Tibial artery (tissue), 4 donors: ENCODE results near the gene BOD1.

Source experiments
- DNase-seq, 2 donors: peaks; one replicate each; pipeline ENCODE4 v3.0.0-alpha.2; 2019
- H3K27ac ChIP-seq, 2 donors: fragments of 200-600 bp; sonication (generic) in 1 of 2; 1 replicate in 1 of 2; 2 replicates in 1 of 2; pipeline ENCODE4 v1.5.1; 2018 to 2019; ENCODE audit warnings: mild to moderate bottlenecking in 1 of 2
- H3K27me3 ChIP-seq, 2 donors: fragments of 200-600 bp; sonication (generic) in 1 of 2; one replicate each; pipeline versions ENCODE4 v1.5.1 to v1.6.0; 2016 to 2019
- H3K36me3 ChIP-seq, 3 donors: fragments of 200-600 bp; sonication (generic) in 2 of 3; one replicate each; pipeline ENCODE4 v1.5.1; 2016 to 2019; ENCODE audit warnings: mild to moderate bottlenecking in 2 of 3
- H3K4me1 ChIP-seq, 4 donors: fragments of 200-600 bp; sonication (generic) in 2 of 4; 1 replicate in 3 of 4; 2 replicates in 1 of 4; pipeline ENCODE4 v1.5.1; 2016 to 2019
- H3K4me3 ChIP-seq, 2 donors: fragments of 200-600 bp; sonication (generic) in 1 of 2; 1 replicate in 1 of 2; 2 replicates in 1 of 2; pipeline ENCODE4 v1.5.1; 2018 to 2019; ENCODE audit warnings: mild to moderate bottlenecking in 2 of 2
- H3K9me3 ChIP-seq, 3 donors: fragments of 200-600 bp; sonication (generic) in 1 of 3; one replicate each; pipeline ENCODE4 v1.5.1; 2016 to 2019
- CTCF ChIP-seq, 2 experiments: fragments of 200-600 bp in 1 of 2; fragments of 450-650 bp in 1 of 2; IDR thresholded peaks; one replicate each; pipeline ENCODE4 v1.5.1; 2017 to 2019; ENCODE audit warnings: antibody characterized with exemption in 2 of 2, mild to moderate bottlenecking in 1 of 2, moderate library complexity in 1 of 2
- intact Hi-C: fragments of 100-400 bp; cut with DNase I; formaldehyde crosslinking; loops from one replicate; pipeline ENCODE4 v1.15.0; 2023; ENCODE audit warnings: low total_unique reads

The BOD1 gene

GRCh38 chr5:173629628-173630027 is 13.2 kb upstream of the BOD1 start:
- peaks cover 0 to 4% (median 0%) of the 10 kb centered on the region in 4 donors for H3K4me1 ChIP-seq
- no peak overlapping the region for H3K4me3 ChIP-seq
- intact Hi-C loops, result no loop called here
- no peak overlapping the region for H3K27ac ChIP-seq
- H3K27me3 ChIP-seq, result peaks cover 0 to 20% of the 10 kb centered on the region in 2 donors
- no peak for TF ChIP-seq CTCF (IDR thresholded peaks at IDR 0.05)
- H3K36me3 ChIP-seq, result no peaks in the 10 kb centered on the region
- DNase-seq, result no peak
- no peaks in the 10 kb centered on the region for H3K9me3 ChIP-seq

- intact Hi-C loops, result no loop called here
- Histone ChIP-seq H3K27me3 (peaks cover 0 to 24% of the 10 kb centered on the region in 2 donors), H3K4me1 (peaks cover 0 to 4% (median 0%) of the 10 kb centered on the region in 4 donors), H3K9me3 (no peaks in the 10 kb centered on the region), H3K4me3 (no peak overlapping the region), H3K36me3 (no peaks in the 10 kb centered on the region), H3K27ac (no peak overlapping the region)
- no peak for DNase-seq
- no peak for TF ChIP-seq CTCF (IDR thresholded peaks at IDR 0.05)
These were observed 12.1 kb upstream of the BOD1 start for GRCh38 chr5:173628501-173628900.

GRCh38 chr5:173627860-173628392 is 11.5 kb upstream of the BOD1 start:
- Histone ChIP-seq H3K27me3 (peaks cover 0 to 25% of the 10 kb centered on the region in 2 donors), H3K27ac (no peak overlapping the region), H3K36me3 (no peaks in the 10 kb centered on the region), H3K4me1 (peaks cover 0 to 4% (median 0%) of the 10 kb centered on the region in 4 donors), H3K4me3 (no peak overlapping the region), H3K9me3 (no peaks in the 10 kb centered on the region)
- no peak for DNase-seq
- intact Hi-C loops, result no loop called here
- no peak for TF ChIP-seq CTCF (IDR thresholded peaks at IDR 0.05)

GRCh38 chr5:173627271-173627670 is 10.8 kb upstream of the BOD1 start:
- H3K27me3 ChIP-seq, result peaks cover 0 to 25% of the 10 kb centered on the region in 2 donors
- intact Hi-C loops, result no loop called here
- H3K4me3 ChIP-seq, result no peak overlapping the region
- no peaks in the 10 kb centered on the region for H3K9me3 ChIP-seq
- DNase-seq, result no peak
- no peaks in the 10 kb centered on the region for H3K36me3 ChIP-seq
- H3K27ac ChIP-seq, result no peak overlapping the region
- no peak for TF ChIP-seq CTCF (IDR thresholded peaks at IDR 0.05)
- peaks cover 0 to 4% (median 0%) of the 10 kb centered on the region in 4 donors for H3K4me1 ChIP-seq

GRCh38 chr5:173626505-173626820 is 10.0 kb upstream of the BOD1 start:
- Histone ChIP-seq H3K27ac (no peak overlapping the region), H3K4me3 (no peak overlapping the region), H3K9me3 (no peaks in the 10 kb centered on the region), H3K36me3 (no peaks in the 10 kb centered on the region), H3K27me3 (peaks cover 0 to 25% of the 10 kb centered on the region in 2 donors), H3K4me1 (peaks cover 0 to 4% (median 0%) of the 10 kb centered on the region in 4 donors)
- no peak for DNase-seq
- intact Hi-C loops, result no loop called here
- TF ChIP-seq CTCF (IDR thresholded peaks at IDR 0.05), result no peak
